ENCODE data around the gene KRT73.

The KRT73 gene

DNA sequence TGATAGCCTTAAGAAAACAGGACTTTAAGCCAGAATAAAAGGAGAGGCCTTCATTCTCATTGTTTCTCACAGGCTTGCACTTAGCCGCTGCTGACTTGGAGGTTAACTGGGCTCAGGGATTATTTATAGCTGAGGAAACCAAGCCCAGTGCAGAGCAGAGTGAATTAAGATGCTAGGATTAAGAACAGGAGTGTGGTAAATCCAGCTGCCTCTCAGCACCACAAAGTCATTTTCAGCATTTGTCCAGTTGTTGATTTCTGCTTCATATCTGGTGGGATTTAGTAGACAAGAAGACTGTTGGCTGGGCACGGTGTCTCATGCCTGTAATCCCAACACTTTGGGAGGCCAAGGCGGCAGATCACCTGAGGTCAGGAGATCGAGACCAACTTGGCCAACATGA is 14.3 kb upstream of the KRT73 start:
- TF ChIP-seq, protein P1, sequence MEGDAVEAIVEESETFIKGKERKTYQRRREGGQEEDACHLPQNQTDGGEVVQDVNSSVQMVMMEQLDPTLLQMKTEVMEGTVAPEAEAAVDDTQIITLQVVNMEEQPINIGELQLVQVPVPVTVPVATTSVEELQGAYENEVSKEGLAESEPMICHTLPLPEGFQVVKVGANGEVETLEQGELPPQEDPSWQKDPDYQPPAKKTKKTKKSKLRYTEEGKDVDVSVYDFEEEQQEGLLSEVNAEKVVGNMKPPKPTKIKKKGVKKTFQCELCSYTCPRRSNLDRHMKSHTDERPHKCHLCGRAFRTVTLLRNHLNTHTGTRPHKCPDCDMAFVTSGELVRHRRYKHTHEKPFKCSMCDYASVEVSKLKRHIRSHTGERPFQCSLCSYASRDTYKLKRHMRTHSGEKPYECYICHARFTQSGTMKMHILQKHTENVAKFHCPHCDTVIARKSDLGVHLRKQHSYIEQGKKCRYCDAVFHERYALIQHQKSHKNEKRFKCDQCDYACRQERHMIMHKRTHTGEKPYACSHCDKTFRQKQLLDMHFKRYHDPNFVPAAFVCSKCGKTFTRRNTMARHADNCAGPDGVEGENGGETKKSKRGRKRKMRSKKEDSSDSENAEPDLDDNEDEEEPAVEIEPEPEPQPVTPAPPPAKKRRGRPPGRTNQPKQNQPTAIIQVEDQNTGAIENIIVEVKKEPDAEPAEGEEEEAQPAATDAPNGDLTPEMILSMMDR (IDR thresholded peaks at IDR 0.05; ENCODE audit: low read depth, low read length), result no peak
- TF ChIP-seq POLR2A (IDR thresholded peaks at IDR 0.05; ENCODE audit: extremely low read depth, insufficient read length) (no peak), MYC (IDR thresholded peaks at IDR 0.05; ENCODE audit: low read depth, low read length) (no peak)
- TF ChIP-seq, protein P2, sequence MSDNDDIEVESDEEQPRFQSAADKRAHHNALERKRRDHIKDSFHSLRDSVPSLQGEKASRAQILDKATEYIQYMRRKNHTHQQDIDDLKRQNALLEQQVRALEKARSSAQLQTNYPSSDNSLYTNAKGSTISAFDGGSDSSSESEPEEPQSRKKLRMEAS (IDR thresholded peaks at IDR 0.05; ENCODE audit: low read depth, low read length), result no peak
- H3K4me3 ChIP-seq (ENCODE audit: low read depth, low read length), result no peak overlapping the region
- no peak for DNase-seq (ENCODE audit: low read depth)

DNA sequence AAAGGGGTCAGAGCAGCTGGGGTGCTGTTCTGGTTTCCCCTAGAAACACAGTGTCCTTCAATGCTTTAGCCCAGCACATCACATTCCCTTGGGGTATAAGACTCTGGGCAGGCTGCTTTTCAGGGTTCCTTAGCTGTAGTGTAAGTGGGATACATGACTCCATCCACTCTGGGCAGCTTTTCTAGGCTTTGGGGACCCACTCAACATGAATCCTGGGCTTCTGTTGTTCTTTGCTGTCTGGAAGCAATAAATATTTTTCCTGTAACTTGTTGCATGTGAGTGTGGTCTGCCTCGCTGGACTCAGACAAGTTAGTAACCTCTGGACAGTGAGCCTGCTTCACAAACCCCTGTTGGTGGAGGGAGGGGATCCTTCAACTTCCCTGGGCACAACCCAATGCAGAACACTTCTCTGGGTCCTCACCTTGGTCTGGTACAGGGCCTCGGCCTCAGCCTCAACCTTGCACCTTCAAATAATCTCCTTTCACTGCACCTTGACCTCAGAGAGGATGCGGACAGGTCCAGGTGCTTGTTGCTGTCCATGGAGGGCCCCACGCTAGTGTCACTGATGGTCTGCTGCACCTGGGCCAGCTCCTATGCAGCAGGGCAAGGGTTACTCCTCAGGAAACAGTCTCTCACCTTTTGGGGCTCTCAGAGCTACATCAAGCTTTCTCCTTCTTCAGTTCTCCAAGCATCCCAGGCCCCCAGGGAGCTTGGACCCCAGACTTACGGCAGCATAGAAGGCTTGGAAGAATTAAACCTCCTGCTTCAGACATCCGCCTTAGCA is 13.5 kb upstream of the KRT73 start:
- TF ChIP-seq POLR2A (IDR thresholded peaks at IDR 0.05; ENCODE audit: extremely low read depth, insufficient read length), result no peak
- TF ChIP-seq, protein P1 (IDR thresholded peaks at IDR 0.05; ENCODE audit: low read depth, low read length), result no peak
- TF ChIP-seq, protein P2 (IDR thresholded peaks at IDR 0.05; ENCODE audit: low read depth, low read length), result no peak
- TF ChIP-seq MYC (IDR thresholded peaks at IDR 0.05; ENCODE audit: low read depth, low read length), result no peak
- DNase-seq (ENCODE audit: low read depth), result no peak
- no peak overlapping the region for H3K4me3 ChIP-seq (ENCODE audit: low read depth, low read length)

DNA sequence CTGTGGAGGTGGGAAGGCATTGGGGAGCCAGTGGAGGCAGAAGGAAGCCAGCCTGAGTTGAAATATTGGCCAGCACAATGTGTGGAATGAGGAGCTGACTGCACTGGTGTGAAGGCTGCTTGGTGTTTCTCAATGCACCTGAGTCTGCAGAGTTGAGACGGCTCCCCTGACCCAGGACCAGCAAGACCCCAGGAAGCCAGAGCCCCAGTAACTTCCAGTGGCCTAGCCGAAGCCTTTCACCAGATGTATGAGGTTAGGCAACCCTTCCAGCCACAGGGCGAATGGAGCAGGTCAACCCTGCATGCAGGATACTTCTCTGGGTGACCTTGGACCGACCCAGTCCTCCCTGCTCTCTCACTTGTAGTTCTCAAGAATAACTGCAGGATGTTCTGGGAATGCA is 12.9 kb upstream of the KRT73 start:
- no peak overlapping the region for H3K4me3 ChIP-seq (ENCODE audit: low read depth, low read length)
- TF ChIP-seq MYC (IDR thresholded peaks at IDR 0.05; ENCODE audit: low read depth, low read length), result no peak
- TF ChIP-seq POLR2A (IDR thresholded peaks at IDR 0.05; ENCODE audit: extremely low read depth, insufficient read length), result no peak
- TF ChIP-seq, protein P1 (IDR thresholded peaks at IDR 0.05; ENCODE audit: low read depth, low read length), result no peak
- TF ChIP-seq, protein P2 (IDR thresholded peaks at IDR 0.05; ENCODE audit: low read depth, low read length), result no peak
- no peak for DNase-seq (ENCODE audit: low read depth)

DNA sequence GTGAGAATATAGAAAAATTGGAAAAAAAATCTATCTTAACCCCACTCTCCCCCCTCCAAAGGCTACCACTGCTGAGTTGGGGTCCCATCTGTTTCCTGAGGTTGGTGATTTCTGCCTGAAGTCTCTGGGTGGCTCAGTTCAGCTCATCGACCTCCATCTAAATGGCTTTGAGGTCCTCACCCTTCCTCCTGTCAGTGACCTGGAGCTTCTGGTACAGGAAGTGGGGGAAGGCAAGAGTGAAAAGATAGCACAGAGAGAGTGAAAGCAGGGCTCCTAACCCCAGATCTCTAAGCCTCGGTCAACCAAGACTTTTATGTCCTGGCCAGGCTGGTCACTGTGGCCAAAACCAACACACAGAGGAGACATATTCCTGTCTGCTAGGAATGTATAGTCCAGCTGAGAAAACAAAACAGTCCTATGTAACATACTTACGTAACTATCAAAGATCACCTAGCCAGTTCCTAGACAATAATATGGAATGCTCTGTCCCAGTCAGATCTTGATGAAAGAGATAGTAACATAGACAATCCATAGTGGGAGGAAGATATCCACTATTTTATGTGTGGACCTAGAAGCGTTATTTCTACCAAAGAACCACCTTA is 12.3 kb upstream of the KRT73 start:
- H3K4me3 ChIP-seq (ENCODE audit: low read depth, low read length), result no peak overlapping the region
- no peak for DNase-seq (ENCODE audit: low read depth)
- TF ChIP-seq POLR2A (IDR thresholded peaks at IDR 0.05; ENCODE audit: extremely low read depth, insufficient read length) (no peak), MYC (IDR thresholded peaks at IDR 0.05; ENCODE audit: low read depth, low read length) (no peak)
- TF ChIP-seq, protein P1 (IDR thresholded peaks at IDR 0.05; ENCODE audit: low read depth, low read length), result no peak
- TF ChIP-seq, protein P2 (IDR thresholded peaks at IDR 0.05; ENCODE audit: low read depth, low read length), result no peak

DNA sequence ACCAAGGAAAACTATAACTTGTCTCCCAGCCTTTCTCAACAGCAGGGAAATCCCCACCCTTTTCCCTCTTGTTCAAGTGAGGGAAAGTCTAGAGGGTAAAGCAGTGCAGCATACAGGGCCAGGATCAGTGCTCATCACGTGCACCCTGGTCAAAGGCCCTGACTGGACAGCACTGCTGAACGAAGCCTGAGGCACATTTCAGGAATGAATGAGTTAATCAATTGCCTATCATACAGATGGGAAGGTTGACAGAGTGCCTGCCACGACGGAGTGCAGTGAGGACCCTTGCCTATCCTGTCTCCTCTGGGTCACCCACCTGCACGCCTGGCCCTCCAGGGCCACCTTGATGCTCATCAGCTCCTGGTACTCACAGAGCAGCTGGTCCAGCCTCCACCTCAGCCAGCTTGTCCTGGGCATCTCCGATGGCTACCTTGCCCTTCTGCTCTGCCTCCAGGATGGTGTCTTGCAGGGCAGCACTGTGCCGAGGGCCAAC is 11.7 kb upstream of the KRT73 start:
- H3K4me3 ChIP-seq (ENCODE audit: low read depth, low read length), result no peak overlapping the region
- TF ChIP-seq POLR2A (IDR thresholded peaks at IDR 0.05; ENCODE audit: extremely low read depth, insufficient read length), result no peak
- TF ChIP-seq MYC (IDR thresholded peaks at IDR 0.05; ENCODE audit: low read depth, low read length), result no peak
- TF ChIP-seq, protein P2 (IDR thresholded peaks at IDR 0.05; ENCODE audit: low read depth, low read length), result no peak
- TF ChIP-seq, protein P1 (IDR thresholded peaks at IDR 0.05; ENCODE audit: low read depth, low read length), result no peak
- no peak for DNase-seq (ENCODE audit: low read depth)

All from NB4 (cell line).